NCI-H146 treated with DMSO at 0.1 percent for 48 hours (cell line): ENCODE data around the gene ABCC3.

Experiments
- DNase-seq: peaks from one replicate; lab custom pipeline; 2025; ENCODE audit not compliant: unreplicated experiment; lab: John Stamatoyannopoulos, UW

The ABCC3 gene

DNA sequence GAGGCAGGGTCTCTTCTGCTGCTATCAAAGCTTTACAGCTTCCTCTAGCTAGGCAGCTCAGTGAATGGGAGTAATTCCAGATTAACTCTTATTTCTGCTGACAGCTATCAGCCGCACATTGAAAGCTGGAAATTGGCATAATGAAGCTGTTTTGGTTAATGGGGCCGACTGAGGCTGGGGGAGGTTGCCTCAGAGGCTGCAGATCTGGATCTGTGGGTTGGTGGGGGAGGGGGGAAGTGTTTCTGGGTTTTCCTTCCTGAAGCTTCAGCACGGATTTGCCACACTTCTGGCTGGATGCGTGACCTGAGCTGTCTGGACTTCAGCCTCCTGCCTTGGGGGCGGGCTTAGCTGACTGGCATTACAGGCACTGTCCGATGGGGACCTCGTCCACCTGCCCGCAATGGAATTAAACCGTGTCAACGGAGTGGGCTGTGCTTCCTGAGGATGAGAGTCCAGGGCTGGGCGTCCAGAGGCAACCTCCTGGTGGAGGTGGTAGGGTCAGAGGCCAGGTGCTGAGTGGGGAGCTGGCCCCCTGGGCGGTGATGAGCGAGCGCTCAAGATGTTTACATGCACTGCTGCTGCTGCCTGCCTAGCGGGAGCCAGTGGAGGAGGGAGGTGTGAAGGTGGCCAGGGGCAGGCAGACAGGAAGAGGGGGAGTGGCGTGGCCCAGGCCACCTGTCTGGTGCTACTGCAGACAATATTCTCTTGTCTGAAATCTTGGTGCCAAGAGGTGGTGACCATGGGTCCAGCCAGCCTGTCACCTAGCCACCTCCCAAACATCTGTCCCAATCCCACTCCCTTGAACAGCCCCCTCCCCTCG lies 6.7 kb upstream of the ABCC3 start:
- DNase-seq, result peak; percentile 69

DNA sequence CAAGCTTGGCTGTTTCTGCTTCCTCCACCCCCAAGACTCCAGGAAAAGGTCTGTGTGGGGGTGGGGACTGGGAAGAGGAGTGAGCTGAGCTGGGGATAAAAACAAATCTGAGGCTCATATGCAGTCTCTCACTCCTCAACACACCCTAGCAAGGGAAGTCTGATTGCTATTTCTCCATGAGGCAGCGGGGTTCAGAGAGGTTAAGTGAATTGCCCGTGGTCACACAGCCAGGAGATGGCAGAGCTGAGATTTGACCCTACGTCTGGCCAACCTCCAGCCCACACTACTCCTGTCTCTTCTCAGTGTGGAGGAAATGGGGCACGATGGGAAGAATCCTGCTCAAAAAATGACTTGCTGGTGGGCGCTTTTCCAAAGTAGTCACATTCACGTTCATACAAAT lies 4.8 kb upstream of the ABCC3 start:
- DNase-seq, result no peak

DNA sequence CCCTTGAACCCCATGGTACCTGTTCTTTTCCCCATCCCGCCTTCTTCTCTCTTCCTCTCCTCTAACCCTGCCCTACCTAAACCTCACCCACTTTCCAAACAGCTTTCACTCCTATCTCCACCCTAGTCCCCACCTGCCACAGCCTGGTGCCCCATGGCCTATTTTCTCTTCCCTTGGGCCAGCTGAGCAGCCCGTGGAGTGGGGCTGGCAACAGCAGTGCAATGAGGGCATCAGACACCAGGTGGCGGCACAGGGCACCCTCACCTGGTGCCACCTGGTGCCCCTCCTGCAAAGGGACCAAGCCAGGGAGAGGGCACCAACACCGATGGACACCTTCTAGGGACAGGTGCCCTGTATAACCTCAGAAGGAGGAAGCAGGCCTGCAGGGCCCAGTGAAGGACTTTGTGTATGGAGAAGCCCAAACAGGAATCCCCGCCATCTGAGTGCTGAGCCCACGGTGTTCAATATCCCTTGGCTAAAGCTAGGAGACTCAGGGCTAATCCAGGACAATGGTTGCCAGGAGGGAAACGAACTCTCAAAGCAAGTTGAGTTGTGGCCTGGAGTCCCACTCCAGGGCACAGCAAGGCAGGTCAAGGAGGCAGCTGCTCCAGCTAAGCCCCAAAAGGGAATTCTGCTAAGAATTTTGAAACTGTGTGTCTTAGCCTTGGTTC lies 4.0 kb upstream of the ABCC3 start:
- DNase-seq, result no peak

DNA sequence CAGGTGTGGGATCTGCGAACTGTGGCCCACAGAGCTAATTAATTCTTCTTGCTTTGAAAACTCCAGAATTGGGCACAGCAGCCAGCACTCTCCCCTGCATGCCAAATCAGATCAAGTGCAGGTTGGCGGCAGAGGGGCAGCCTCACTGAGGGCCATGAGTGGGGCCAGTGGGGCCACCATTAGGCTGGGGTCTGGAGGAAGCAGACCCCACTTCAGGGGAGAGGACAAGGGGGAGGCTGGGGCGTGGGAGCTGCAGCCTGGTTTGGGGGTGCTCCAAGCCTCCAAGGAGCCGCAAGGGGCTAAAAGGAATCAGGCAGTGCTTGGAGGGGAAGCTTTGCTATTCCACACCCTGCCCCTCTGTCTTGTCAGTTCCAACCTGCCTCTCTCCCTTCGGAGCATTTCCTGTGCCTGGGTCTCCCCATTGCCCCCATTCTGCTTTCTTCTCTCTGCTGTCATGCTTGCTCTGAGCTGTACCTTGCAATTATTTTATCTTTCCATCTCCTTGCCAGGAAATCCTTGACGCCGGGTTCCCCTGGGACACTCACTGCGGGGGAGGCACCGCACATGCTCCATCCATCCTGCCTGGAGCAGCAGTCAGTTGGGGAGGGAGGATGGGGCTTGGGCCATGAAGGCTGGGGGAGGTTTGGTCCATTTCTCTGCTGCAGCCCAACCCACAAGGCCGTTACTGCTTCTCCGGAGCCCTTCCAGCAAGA lies 3.3 kb upstream of the ABCC3 start:
- no peak for DNase-seq

DNA sequence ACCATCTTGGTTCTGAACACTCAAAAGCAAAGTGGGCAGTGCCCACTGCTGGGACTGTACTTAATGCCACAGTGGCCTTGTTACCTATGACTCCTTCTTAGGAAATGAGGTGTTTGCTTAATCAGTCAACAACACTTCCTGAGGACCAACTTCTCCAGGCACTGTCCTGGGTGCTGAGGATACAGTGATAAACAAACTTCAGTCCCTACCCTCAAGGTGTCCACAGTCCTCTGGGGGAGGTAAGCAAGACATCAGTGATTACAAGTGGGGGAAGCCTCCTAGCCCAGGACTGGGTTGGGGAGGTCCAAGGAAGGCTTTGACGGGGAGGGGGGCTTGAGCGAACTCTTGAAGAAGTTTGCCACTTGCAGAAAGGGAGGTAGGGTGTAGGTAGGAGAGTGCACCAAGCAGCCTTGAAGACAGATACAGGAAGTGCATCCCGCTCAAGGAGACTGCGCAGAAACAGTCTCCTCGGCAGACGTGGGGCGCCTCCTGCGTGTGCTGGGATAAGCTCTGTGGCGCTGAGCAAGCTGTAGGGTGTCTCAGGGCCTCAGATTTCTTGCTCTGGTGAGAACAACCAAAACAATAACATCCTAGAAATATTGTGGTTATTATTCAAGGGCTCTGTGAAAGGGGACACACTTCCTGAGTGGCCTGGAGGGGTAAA lies 2.6 kb upstream of the ABCC3 start:
- no peak for DNase-seq

DNA sequence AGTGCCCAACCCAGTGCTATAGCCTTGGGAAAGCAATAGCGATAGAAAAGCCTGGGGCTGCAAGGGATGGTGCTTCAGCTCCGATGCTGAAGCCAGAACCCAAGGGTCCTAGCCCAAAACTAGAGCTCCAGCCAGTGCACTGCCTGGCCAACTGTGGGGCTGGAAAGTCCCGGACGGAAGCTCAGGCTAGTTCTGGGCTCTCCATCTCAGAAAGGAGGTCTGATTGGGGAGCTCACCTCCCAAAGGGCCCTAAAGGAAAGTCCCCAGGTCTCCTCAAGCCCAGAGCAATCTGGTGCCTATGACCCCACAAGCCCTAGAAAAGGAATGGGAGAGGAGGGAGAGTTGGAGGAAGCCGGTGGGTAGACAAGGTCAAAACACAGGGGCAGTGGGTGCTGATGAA lies 2.0 kb upstream of the ABCC3 start:
- no peak for DNase-seq

DNA sequence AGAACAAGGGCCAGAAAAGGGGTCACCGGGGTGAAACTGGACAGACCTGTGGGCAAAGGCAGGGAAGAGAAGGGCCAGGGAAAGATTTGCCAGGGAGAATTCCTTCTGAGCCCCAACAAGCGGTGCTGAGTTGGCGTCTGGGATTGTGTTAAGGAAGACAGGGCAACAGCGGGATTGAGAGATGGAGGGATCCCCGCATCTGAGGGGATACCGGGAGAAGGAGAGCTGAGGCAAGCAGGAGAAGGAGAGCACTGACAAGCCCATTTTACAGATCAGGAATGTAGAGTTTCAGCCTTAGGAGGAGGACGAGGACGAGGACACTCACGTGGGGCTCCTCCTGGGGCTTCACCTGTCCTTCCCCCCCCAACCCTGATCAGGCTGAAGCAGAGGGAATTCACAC lies 998 bp upstream of the ABCC3 start:
- no peak for DNase-seq

DNA sequence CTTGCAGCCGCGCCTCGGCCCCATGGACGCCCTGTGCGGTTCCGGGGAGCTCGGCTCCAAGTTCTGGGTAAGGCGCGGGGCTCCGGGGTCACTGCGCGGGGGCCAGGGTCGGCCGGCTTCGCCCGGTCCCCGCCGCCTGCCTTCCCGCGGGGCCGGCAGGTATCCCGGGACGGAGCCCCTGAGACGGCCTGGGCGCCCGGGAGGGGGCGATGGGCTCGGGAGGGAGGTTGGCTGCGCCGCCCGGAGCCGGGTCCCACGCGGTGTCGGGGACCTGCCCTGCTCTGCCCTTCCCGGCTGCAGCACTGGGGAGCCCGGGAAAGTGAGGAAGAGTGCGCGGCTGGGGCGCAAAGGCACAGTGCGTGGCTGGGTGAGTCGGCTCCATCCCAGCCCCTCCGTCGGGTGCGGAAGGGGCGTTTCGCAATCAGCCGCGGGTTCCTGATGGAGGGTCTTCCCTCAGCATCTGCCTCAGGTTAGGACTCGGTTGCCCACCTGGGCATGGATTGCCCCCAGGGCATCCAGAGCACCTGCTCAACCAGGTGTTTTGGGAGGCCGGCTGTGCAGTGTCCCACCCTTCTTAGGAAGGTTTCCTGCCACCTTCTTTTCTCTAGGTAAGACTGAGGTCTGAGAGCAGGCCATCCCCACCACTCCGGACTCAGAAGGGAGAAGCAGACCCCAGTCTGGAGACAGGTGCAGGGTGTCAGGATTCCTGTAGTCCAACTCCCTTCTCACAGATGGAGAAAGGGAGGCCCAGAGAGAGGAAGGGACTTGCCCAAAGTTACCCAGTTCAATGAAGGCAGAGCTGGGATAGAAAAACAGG lies 442 bp downstream of the ABCC3 start:
- DNase-seq, result no peak

DNA sequence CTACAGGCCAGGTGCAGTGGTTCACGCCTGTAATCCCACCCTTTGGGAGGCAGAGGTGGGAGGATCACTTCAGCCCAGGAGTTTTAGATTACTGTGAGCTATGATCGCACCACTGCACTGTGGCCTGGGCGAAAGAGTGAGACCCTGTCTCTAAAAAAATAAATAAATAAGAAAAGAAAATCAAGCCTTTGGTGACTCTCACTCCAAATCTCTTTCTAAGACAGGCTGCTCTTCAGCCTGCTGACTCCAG lies 976 bp downstream of the ABCC3 start:
- no peak for DNase-seq

DNA sequence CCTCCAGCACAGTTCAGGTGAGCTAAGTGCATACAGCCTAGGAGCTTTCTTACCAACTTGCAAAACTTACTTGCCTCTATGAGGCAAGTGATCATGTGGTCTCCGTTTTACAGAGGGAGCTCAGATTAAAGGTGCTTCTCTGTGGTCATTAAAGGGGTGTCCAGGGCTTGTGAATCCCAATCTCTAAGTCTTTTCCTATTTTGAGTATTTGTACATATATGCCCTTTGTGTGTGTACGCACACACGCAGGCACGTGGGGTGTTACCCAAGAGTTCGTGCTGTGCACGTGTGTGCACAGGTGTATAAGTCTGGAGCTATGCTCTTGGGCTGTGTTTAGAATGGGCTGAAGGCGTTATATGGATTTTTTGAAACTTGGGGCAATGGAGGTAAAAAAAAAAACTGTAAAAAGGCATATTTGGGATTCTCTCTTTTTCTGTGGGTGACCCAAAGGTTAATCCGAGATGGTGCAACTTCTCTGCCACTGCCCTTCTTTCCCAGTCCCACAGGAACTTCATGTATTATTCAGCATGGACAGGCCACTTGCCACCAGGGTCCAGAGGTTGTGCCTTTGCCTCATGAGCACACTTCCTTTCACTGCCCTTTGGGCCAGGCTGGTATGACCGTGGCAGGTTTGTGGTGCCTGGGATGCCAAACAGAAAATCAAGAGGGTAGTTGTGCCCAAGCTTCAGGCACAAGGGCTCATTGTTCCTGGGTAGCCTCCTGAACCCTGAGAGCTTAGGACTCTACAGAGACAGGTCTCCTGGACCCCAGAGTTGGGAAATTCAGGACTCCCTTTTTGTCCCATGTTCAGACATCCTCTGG lies 1.5 kb downstream of the ABCC3 start:
- DNase-seq, result no peak

DNA sequence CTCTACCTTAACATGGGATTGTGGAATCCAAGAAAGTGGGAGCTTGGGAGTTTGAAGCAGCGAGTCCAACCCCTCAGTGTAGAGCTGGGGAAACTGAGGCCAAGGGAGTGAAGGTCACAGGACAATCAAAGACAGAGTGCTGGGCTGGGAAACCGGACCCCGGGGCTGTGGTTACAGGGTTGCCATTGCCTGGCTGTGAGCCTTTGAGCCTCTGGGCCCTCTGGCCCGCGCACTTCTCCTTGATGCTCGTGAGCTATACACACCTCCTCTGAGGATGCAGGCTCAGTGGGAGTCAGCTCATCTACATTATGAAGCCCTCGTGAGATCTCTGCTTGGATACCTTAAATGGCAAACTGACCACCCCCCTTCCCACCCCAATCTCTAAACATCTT lies 2.1 kb downstream of the ABCC3 start:
- DNase-seq, result no peak

DNA sequence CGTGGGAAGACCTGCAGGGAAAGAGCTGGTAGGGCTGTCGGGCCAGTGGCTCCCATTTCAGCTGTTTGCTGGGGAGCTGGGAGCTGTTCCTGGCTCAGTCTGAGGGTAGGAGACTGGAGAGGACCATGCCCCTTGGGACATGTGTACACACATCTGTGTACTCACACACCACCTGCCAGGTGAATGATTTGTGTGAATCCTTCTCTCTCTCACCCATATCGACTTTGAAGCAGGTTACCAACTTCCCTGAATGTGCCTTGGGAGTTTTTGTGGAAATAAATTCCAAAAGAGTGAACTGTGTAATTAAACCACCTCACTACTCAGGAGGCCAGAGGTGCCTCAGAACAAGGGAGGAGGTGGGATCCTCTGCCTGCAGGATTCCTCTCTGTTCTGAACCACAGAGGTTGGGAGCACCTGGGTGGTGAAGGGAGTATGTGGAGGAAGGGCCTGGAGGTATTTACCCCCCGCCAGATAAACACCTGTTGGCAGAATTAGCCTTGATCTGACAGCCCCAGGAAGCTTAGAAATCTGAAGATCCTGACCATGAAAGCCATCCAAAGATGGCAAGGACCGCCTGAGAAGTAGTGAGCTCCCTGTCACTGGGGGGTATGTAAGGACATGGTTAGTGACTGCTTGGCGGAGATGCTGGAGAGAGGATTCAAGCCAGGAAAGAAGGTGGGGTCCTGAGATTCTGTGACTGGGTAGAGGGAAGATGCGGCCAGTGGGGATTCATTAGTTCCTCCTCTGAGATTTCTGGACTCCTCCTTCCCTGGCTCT lies 3.3 kb downstream of the ABCC3 start:
- no peak for DNase-seq

DNA sequence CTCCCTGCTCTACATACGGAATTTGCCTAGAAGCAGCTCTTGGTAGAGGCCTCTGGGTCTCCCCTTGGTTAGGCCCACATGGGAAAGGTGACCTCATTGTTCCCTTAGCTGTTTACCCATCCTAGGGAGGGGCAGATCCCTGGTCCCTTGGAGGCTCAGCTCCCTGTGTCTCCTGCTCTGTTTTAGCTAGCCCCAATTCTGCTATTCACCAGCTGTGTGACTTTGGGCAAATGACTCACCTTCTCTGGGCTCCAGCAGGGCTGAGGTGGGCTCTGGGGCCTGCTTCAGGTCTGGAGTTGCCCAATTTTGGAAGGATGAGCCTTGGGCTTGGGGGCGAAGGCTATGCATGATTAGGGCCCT lies 3.9 kb downstream of the ABCC3 start:
- no peak for DNase-seq

DNA sequence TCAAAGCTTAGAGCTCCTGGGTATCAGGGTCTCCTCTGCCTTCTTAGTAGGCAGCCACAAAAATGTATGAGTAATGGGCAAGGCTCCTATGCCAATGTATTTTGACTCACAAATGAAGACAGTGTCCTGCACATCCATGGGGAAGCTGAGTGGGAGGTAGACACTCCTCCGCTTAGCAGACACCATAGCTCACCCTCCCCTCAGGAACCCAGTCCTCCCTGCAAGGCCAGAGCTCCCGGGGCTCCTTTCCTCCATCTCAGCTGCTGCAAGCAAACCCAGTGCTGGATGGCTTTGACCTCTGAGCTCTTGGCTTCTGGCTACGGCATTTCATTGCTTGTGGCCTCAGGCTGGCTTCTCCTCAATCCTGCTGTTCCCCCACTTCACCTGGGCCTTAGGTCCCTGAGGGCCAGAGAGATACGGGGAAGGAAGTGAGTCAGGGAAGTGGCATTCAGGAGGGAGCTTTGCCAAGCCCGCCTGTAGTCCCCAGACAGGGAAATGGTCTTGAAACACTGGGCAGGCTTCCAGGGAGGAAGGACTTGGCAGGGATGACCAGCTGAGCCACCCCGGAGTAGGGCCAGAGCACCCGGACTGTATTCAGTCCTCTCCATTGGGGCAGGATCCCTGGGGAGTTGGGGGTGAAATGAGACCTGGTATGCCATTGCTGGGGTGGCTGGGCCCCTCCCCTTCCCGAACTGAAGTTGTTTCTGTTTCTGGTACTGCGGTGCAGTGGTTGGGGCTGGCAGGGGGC lies 4.5 kb downstream of the ABCC3 start:
- DNase-seq, result no peak

DNA sequence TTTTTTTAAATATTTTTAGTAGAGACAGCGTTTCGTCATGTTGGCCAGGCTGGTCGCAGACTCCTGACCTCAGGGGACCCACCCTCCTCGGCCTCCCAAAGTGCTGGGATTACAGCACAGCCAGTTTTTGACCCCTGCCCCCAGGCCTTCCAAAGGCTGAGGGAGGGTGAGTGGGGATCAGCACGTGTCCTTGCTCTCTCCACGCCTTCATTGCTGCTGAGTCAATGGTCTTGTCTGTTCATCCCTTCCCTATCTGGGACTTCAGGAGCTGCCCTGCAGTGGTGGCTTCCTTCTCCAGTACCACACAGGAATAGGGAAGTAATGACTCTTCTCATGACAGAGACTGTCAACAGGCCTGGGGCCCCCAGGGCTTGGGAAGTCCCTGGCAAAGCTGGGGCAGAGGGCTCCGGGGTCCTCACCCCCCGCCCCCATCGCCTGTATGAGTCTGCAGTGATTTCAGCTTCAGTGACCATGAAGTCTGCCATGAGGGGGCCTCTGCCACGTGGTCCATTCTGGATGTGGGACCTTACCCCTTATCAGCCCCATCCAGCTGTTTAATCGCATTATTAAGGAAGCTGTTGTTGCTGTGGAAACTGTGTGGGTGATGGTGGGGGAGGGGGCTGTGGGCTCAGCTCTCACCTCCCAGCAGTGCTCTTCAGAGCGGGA lies 6.1 kb downstream of the ABCC3 start:
- DNase-seq, result no peak

DNA sequence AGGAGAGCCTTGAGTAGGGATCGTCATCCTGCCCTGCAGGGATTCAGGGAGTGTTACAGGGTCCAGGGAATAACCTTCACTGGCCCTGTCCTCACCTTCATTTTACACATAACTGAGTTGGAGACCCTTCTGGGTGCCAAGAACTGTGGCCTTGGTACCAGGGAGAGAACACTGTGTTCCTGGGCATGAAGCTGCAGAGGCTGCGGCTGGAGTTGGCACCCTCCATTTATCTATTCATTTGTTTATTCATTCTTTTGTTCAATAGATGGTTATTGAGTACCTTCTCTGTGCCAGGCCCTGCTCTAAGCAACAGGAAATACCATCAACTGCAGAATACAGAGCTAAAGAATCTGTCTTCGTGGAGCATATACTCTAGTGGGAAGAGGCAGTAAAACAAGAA lies 6.7 kb downstream of the ABCC3 start:
- no peak for DNase-seq

DNA sequence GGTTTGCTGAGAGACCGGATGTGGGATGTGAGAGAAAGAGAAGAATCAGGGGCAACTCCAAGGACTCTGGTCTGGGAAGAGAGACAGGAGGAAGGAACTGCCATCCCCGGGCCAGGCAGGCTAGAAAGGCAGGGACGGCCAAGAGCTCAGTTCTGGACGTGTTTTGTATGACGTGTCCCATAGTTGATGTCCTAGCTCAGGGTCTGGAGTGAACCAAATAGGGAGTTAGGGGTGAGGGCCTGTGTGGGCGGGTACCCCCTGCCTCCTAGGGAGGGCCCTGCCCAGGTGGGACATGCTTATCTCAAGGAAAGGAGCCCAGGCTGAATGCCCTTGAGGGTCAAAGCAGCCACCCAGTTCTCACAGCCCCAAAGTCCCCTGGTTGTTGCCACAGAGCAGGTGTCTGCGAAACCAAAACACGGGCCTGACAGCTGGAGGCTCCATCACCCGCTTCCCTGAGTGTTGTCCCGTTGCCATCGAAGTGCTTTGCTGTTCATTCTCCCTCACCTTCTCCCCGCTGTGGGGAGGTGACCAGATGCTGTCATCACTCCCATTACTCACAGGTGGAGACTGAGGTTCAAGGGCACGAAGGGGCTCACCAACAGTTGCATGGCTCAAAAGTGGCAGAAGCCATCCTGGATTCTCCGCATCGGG lies 7.5 kb downstream of the ABCC3 start:
- no peak for DNase-seq
